ENCODE measurements around the gene DUSP6.

The DUSP6 gene

GRCh38 chr12:89352492-89353187 lies at the start of gene DUSP6:
Gene DUSP6, minus strand, starts transcription at chr12:89352501. Its CDS starts 462 bp downstream, at chr12:89352039.
- DNase-seq = peak; percentile 91

GRCh38 chr12:89401433-89402058 lies 49.2 kb upstream of the DUSP6 start:
- DNase-seq = no peak

- DNase-seq = no peak
Observed at GRCh38 chr12:89400415-89400814, 48.1 kb upstream of the DUSP6 start.

GRCh38 chr12:89395712-89396111 lies 43.4 kb upstream of the DUSP6 start:
- no peak for DNase-seq

- DNase-seq = no peak
Observed at GRCh38 chr12:89393551-89394121, 41.3 kb upstream of the DUSP6 start.

- DNase-seq = no peak
Observed at GRCh38 chr12:89392391-89392790, 40.1 kb upstream of the DUSP6 start.

- no peak for DNase-seq
Observed at GRCh38 chr12:89391726-89392336, 39.5 kb upstream of the DUSP6 start.

- DNase-seq = no peak
Observed at GRCh38 chr12:89390802-89391673, 38.7 kb upstream of the DUSP6 start.

GRCh38 chr12:89389755-89390661 lies 37.7 kb upstream of the DUSP6 start:
- no peak for DNase-seq

- no peak for DNase-seq
Observed at GRCh38 chr12:89386138-89386537, 33.8 kb upstream of the DUSP6 start.

- no peak for DNase-seq
Observed at GRCh38 chr12:89384807-89385206, 32.5 kb upstream of the DUSP6 start.

- DNase-seq = no peak
Observed at GRCh38 chr12:89384050-89384758, 31.9 kb upstream of the DUSP6 start.

- no peak for DNase-seq
Observed at GRCh38 chr12:89383235-89384049, 31.1 kb upstream of the DUSP6 start.

- no peak for DNase-seq
Observed at GRCh38 chr12:89382328-89382727, 30.0 kb upstream of the DUSP6 start.

GRCh38 chr12:89379839-89380467 lies 27.7 kb upstream of the DUSP6 start:
- no peak for DNase-seq

GRCh38 chr12:89379148-89379838 lies 27.0 kb upstream of the DUSP6 start:
- DNase-seq = no peak

GRCh38 chr12:89376844-89377243 lies 24.5 kb upstream of the DUSP6 start:
- no peak for DNase-seq

GRCh38 chr12:89376202-89376529 lies 23.9 kb upstream of the DUSP6 start:
- DNase-seq = no peak
